A549 treated with AZD9567 at 1 μM for 4 hours (cell line): ENCODE data around the gene CFAP61. TPM values are rescaled to one million over a fixed set of nuclear protein-coding genes. Genes with fewer than 3 reads are reported as not detected.

Source experiments
- total RNA-seq: library from RNA; stranded (reverse); fragments of 200-300 nt; extraction: Qiagen RNA extraction; gene quantifications from 5 replicates; pipeline ENCODE4 v1.2.3, GENCODE V29; 2022; ENCODE audit not compliant: insufficient read depth

Gene CFAP61, protein sequence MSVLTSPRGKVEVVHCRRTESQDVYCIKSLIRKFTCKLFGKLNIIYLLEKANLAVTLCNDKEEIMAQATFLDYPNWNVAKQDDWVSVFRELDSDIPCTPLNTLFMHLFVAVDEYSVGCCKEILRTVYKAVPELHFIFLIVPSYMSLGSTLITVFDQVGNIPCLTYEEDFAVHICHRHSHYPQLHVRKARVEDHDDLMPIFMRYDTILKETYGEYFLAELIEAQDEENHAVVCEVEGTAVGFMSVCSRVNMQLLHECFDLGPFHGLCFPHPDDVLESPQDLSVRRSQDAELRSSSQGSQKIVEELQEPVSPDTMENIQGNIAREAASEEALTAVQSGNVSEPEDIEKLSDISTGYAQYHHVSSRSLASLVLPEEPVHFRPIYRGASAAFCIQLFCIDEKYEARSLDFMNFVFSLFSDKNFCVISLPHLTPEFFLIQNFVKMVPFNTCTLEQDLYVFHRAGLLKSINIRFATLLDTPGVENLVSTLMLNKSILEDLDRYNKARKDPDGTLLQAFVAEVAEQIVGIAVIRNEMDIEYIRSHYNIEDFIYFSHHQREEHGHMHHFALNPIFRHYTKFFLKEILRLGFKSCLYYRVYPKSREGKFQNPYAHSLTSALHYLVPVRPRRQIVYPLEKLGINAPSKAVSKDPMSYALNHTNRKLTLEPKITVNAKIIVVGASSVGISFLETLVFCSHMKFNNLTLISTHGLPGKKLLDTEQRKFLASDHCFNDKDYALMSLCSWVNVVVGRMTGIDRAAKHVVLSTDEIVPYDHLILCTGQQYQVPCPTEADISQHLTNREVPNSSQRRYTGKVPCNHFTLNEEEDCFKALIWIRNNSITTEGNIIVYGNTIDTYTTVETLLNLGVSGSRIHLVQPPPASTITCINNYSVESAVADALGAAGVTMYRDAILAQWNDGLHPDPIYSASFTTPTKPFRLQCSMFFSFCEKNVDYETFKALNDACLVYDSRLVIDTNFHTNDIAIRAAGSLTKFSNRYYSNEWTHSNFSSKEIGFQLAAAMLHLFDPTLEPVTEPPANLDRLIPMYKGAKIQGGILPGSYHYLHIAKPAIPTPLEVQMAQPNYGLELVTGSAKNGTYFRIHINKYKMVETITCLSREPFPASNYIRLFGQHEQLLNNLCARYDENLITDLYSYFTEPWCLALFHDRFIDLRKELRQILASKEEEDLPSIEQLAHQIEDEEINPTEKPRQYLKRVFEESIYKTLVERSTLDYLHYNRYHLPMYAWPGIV
- 0.18 to 0.48 TPM (median 0.33 TPM) in 4 of 5 replicates, not detected in the other for total RNA-seq

GRCh38 chr20:20052074-20052970, at the start of gene CFAP61, which contains the start of gene CRNKL1:
TSS of gene CFAP61 (plus strand) at chr20:20052532. CDS start at chr20:20056654, 4,122 bp downstream.
TSS of gene CRNKL1 (minus strand) at chr20:20052466. CDS start at chr20:20052342, 124 bp downstream.

DNA sequence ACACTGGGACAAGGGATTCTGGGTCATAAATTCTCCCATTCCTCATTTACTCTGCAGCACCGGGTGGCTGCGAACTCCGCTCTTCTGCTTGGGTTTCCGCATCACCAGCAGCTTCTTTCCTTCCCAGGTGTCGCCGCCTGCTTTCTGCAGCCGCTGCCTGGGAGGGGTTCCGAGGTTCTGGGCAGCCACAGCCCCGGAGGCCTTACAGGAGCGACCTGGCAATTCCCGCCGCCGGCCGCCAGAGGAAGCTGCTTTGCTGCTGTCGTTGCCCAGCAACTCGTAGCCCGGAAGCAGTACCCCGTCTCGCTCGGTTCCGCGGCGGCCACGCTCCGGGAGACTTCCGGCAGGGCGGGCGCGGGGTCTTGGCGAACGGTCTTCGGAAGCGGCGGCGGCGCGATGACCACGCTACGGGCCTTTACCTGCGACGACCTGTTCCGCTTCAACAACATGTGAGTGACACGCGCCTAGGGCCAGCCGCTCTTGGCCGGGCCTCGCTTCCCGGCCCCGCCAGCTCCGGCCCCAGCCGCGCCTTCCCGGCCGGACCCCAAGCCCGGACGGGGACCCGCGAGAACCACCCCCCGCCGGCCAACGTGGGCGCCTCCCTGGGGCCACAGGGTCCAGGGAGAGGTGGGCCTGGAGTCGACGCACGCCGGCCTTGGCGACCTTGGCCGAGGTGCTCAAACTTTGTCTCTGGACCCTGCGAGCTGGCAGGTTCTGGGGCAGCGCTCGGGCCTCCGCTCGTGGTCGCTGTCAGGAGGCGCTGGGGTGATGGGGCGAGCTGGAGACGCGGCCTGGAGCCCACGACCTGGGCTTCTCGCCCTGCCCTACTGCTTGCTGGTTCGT, 35.1 kb upstream of the CFAP61 start, which contains the start of gene NAA20:
Gene NAA20 (plus strand): TSS at position 362 of the 843 bp plus-strand sequence. CDS start 35 bp downstream, at position 397.

DNA sequence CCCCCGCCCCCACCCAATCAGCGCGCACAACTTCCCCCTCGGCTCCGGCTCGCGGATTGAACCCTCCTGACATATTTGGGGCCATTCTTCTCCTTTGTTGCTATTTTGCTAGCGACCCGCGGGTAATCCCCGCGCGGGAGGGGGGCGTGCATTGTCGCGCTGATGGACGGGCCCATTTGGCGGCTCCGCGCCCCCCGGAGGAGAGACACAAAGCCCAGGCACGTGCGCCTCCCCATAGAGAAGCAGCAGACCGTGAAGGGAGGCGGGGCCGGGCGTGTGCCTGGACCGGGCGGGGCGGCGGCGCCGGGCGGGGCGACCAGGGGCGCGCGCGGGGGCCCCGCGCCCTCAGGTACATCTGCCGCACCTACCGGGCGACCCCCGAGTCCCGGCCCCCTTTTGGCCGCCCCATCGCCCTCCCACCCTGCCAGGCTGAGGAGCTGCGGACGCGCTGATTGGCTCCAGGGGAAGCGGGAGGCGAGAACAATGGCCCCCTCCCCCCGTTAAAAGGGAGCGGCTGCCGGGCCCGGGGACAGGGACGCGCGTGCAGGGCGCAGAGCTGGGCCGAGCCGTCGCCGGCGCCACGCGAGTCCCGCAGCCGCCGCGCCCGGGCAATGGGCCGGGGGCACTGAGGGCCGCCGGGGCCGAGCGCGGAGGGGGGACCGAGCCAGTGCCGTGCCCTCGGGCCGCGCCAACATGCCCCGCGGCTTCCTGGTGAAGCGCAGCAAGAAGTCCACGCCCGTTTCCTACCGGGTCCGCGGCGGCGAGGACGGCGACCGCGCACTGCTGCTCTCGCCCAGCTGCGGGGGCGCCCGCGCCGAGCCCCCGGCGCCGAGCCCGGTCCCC, 315.5 kb downstream of the CFAP61 start, which contains the start of gene INSM1:
Gene INSM1 (plus strand): TSS at position 530 of the 843 bp plus-strand sequence. CDS start 164 bp downstream, at position 694.

Other genes starting within 250 kb of the CFAP61 start
- 134 to 142 TPM (median 141 TPM) in 5 replicates for gene NAA20, start 35.2 kb upstream of the CFAP61 start, total RNA-seq
- gene CRNKL1, start 66 bp upstream of the CFAP61 start, total RNA-seq: 21.5 to 27.5 TPM (median 22.4 TPM) in 5 replicates